GM19099 (cell line): ENCODE results near the gene TMBIM1.

ENCODE experiments used
- POLR2A ChIP-seq: IDR thresholded peaks from 3 replicates; pipeline ENCODE4 v1.6.1; 2011; ENCODE audit warnings: low read depth; ENCODE audit not compliant: insufficient read length; ENCODE audit errors: extremely low read depth

Gene TMBIM1

GRCh38 chr2:218305383-218305782 lies 13.1 kb upstream of the TMBIM1 start:
- no peak for TF ChIP-seq POLR2A

DNA sequence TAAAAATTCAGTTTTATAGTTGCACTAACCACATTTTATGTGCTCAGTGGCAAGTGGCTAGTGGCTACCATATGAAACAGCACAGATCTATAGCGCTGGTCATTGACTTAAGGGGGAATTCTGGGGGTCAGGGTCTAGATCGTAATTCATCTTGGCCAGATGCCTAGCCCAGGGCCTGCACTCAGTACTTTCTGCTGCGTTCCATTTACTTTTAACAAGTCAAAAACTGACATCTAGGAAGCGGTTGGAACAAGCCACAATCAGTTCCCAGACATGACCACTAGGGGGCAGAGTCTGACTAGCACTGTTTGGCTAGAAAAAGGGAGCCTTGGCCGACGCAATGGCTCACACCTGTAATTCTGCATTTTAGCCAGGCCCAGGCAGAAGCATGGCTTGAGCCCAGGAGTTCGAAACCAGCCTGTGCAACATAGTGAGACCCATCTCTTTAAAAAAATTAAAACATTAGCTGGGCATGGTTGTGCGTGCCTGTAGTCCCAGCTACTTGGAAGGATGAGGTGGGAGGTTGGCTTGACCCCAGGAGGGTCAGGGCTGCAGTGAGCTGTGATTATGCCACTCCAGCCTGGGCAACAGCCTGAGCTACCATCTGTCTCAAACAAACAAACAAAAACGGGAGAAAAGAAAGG lies 9.0 kb upstream of the TMBIM1 start:
- no peak for TF ChIP-seq POLR2A

GRCh38 chr2:218300141-218300540 lies 7.8 kb upstream of the TMBIM1 start:
- TF ChIP-seq POLR2A, result no peak

DNA sequence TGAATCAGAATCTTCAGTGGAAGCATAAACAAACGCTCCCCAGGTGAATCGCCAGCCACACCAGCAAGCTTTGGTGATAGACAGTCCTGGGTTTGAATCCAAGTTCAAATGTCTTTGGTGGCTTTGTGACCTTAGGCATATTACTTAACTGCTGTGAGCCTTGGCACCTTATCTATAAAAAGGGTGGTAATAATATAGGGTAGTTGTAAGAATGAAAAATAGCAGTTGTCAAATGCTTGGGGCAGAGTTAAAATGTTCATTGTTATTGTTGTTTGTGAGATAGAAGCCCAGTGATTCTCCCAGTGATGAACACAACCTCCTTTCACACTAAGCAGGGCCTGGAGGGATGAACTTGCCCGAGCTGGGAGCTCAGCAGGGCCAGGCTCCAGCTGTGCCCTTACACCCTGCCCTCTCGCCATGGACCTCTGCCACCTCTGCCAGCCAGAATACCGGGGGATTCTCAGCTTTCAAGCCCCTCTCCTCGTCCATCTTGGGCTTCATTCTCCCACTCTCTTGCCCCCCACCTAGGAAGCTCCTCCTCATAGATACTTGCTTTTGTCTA lies 6.1 kb upstream of the TMBIM1 start:
- no peak for TF ChIP-seq POLR2A

DNA sequence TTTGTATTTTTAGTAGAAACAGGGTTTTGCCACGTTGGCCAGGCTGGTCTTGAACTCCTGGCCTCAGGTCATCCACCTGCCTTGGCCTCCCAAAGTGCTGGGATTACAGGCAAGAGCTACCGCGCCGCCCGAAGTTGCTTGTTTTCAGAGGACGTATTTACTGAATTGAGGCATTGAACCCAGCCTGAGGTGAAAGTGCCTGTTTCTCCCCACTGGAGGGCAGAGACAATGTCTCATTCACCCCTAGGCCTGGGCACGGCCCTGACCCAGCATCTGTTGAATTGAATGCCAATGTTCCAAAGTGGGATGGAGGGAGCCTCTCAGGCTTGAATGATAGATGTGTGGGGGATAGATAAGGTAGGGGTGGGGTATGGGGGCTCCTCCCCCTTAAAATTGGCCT lies 4.5 kb upstream of the TMBIM1 start:
- TF ChIP-seq POLR2A, result no peak

- no peak for TF ChIP-seq POLR2A
These were observed 3.9 kb upstream of the TMBIM1 start for GRCh38 chr2:218296200-218296599.

GRCh38 chr2:218295029-218295428 lies 2.7 kb upstream of the TMBIM1 start:
- no peak for TF ChIP-seq POLR2A

DNA sequence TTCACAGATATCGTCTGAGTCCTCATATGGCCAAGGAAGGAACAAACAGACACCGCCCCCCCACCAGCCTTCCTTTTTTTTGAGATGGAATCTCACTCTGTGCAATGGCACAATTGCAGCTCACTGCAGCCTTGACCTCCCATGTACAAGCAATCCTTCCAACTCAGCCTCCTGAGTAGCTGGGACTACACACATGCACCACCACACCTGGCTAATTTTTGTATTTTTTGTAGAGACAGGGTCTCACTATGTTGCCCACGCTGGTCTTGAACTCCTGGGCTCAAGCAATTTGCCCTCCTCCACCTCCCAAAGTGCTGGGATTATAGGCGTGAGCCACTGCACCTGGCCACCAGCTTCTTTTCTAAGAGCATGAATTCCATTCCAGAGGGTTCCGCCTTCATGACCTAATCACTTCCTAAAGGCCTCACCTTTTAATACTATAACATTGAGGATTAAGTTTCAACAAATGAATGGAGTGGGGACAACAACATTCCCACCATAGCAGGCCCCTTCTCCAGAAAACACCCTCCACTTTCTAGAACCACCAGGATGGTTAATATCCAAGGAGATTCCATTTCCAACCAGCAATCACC lies 2.2 kb upstream of the TMBIM1 start:
- no peak for TF ChIP-seq POLR2A

DNA sequence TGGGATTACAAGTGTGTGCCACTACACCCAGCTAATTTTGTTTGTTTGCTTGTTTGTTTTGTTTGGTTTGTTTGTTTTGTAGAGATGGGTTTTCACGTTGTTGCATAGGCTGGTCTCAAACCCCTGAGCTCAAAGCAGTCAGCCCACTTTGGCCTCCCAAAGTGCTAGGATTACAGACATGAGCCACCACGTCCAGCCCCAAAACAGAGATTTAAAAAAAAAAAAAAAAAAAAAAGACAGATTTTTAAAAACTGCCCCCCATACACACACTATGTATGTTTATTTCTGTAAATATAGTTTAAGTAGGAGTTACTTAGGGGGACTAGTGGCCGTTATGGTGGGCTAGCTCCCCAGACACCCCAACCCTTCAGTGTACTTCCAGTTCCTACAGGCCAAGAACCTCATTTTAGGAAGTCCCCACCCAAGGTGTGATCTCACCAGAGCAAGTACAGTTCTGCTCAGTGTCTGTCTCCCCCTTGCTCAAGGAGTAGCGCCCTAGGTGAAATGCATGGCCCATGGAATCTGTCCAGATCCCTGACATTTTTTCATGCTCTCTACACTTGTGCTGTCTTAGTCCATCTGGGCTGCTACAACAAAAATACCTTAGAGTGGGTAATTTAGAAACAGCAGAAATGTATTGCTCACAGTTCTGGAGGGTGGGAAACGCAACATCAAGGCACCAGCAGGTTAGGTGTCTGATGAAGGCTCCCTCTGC lies 1.6 kb upstream of the TMBIM1 start:
- TF ChIP-seq POLR2A, result no peak

GRCh38 chr2:218291318-218292047 lies 820 bp downstream of the TMBIM1 start:
- TF ChIP-seq POLR2A, result no peak

- TF ChIP-seq POLR2A, result peak; percentile 36
These were observed 1.7 kb downstream of the TMBIM1 start for GRCh38 chr2:218290316-218291261.

DNA sequence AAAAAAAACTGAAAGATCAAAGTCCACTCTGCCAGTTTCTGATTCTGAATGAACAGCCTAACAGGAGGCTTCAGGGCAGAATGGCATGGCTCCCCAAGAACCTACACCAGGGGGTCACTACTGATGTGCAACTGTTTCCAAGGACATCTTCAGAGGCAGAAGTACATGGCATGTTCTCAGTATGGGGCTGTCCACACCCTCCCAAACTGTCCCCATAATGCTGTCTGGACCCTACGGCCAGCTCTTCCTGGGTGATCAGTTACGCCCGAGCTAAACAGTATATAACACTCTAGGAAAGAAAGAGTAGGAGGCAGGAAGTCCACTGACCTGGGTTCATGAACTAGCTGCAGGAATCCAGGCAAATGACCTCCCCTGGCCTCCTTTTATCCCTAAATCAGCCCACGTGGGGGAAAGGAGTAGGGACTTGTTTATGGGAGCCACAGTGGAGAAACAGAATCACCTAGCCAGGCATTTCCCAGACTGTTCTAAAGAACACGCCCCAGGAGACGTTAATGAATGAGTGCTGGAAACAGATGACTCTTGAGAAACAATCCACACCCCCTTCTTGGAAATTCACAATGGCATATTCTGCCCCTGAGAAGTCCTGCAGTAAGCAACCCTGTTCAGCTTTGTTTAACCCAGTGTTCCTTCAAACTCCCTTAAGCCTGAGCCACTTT lies 2.5 kb downstream of the TMBIM1 start:
- TF ChIP-seq POLR2A, result no peak

GRCh38 chr2:218286570-218287459 lies 5.5 kb downstream of the TMBIM1 start:
- peak; percentile 40 for TF ChIP-seq POLR2A

DNA sequence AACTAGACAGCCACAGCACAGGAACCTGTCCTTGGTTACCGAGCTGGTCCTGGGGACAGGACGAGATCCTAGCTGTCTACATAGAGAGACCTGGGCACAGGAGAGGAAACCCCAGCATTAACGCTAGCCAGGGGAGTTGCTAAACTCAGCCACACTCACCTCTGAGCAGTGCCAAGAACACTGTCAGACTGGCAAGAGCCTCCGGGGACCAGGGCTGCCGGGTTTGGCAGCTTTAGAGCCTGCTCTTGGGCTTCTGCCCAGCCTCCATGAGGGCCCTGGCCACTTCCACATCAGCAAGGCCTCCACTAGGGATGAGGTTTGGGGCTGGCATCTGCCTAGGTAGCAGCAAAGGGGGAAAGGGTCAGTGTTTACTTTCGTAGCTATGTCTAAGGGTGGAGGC lies 6.7 kb downstream of the TMBIM1 start:
- no peak for TF ChIP-seq POLR2A
